Left ventricle myocardium inferior (tissue), 1 donor: ENCODE data around the gene MB21D2. TPM values are rescaled to one million over a fixed set of nuclear protein-coding genes. Genes with fewer than 3 reads are reported as not detected.
"Not testable (repeated sequence)": the region's sequence is repeated elsewhere in the genome, so short reads cannot be mapped to it uniquely, and the experiment has no call there.

Source experiments
- DNase-seq: peaks from one replicate; pipeline ENCODE4 v3.0.0-alpha.2; 2020
- H3K27ac ChIP-seq: fragments of 200-600 bp; replicated peaks from 2 replicates; pipeline ENCODE4 v1.8.0; 2021
- H3K27me3 ChIP-seq: fragments of 200-600 bp; 2 replicates; pipeline ENCODE4 v1.8.0; 2021; ENCODE audit warnings: low read depth
- H3K36me3 ChIP-seq: fragments of 200-600 bp; 2 replicates; pipeline ENCODE4 v1.8.0; 2021
- H3K4me1 ChIP-seq: fragments of 200-600 bp; 2 replicates; pipeline ENCODE4 v1.8.0; 2021
- H3K4me3 ChIP-seq: fragments of 200-600 bp; 2 replicates; pipeline ENCODE4 v1.8.0; 2021; ENCODE audit warnings: mild to moderate bottlenecking, moderate library complexity
- H3K9me3 ChIP-seq: fragments of 200-600 bp; replicated peaks from 2 replicates; pipeline ENCODE4 v1.8.0; 2021
- CTCF ChIP-seq: fragments of 200-600 bp; IDR thresholded peaks from 2 replicates; pipeline ENCODE4 v1.8.0; 2021; ENCODE audit warnings: antibody characterized with exemption, mild to moderate bottlenecking, borderline replicate concordance
- intact Hi-C: fragments of 100-400 bp; cut with micrococcal nuclease; formaldehyde crosslinking; loops from one replicate; pipeline ENCODE4 v1.11.0; 2022
- long read RNA-seq: library from polyadenylated mRNA; unstranded; transcript quantifications from one replicate; pipeline ENCODE4 v2.0.0, GENCODE V29; 2021
- total RNA-seq: library from RNA; stranded (reverse); fragmentation: NEBNext Ultra II Directional; extraction: Animal tissue kit (Norgen Biotek cat#: 25700); gene quantifications from one replicate; pipeline ENCODE4 v1.2.1, GENCODE V29; 2021
- donor health status: DM: no; HTN: yes; CAD: no; lungs with severe emphysema.

MB21D2 gene, protein sequence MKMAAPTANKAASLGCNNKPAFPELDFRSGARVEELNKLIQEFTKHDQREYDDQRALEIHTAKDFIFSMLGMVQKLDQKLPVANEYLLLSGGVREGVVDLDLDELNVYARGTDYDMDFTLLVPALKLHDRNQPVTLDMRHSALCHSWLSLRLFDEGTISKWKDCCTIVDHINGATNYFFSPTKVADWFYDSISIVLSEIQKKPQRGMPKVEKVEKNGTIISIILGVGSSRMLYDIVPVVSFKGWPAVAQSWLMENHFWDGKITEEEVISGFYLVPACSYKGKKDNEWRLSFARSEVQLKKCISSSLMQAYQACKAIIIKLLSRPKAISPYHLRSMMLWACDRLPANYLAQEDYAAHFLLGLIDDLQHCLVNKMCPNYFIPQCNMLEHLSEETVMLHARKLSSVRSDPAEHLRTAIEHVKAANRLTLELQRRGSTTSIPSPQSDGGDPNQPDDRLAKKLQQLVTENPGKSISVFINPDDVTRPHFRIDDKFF
- 1.8 TPM for total RNA-seq
- long read RNA-seq, partial matches to known transcripts = 0 of 6 reads
- long read RNA-seq, other reads (novel, unspliced or antisense) = 2 of 6 reads

DNA sequence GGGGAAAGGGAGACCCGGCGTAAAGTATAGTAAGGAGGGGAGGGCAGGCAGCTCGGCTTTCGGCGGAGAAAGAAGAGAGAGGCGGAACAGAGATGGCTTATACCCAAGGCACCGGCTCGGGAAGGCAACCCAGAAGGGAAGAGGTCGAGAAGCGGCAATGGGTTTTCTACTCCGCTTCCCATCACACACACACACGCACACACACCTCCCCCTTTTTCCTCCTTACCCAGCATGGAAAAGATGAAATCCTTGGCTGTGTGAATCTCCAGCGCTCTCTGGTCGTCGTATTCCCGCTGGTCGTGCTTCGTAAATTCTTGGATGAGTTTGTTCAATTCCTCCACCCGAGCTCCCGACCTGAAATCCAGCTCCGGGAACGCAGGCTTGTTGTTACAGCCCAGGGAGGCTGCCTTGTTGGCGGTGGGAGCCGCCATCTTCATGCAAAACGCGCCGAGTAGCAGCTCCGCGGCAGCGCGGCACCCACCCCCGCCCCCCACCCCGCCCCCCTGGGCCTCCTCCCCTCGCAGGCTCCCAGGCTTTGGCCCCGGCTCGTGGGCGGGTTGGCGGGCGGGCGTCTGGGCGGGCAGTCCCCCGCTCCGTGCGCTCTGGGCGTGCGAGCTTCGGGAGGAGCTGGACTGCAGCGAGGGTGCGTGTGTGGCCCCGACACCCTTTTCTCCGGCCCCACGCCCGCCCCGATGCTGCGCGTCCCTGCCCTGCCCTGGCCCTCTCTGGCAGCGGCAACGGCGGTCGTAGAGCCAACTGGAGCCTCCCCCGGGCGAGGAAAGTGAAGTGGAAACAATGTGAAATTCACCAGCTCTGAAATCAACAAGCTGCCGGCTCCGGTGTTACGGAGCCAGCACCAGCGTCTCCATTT lies at the start of gene MB21D2:
Gene MB21D2, minus strand, starts transcription at position 453 of the 871 bp plus-strand sequence. Its CDS starts 16 bp downstream, at position 437.
- TF ChIP-seq CTCF = peak; percentile 49
- intact Hi-C loops = loop anchor here (5.0 kb wide), 1 partner anchor 100 kb away; no protein-coding TSS in a partner anchor
- H3K4me3 ChIP-seq = peak within 1 kb of the TSS; percentile 78
- no peaks in the 10 kb centered on the region for H3K9me3 ChIP-seq
- DNase-seq = peak; percentile 82
- peaks cover 61% of the 10 kb centered on the region for H3K4me1 ChIP-seq
- peak within 1 kb of the TSS; percentile 94 for H3K27ac ChIP-seq
- no peaks in the 10 kb centered on the region for H3K36me3 ChIP-seq
- no peaks in the 10 kb centered on the region for H3K27me3 ChIP-seq

GRCh38 chr3:192964959-192965719 lies 47.5 kb upstream of the MB21D2 start:
- DNase-seq, intact Hi-C loops: not testable (repeated sequence)

GRCh38 chr3:192959773-192960172 lies 42.1 kb upstream of the MB21D2 start:
- intact Hi-C loops = no loop called here
- Histone ChIP-seq H3K27ac (no peak overlapping the region), H3K4me1 (peaks cover 19% of the 10 kb centered on the region), H3K4me3 (no peak overlapping the region), H3K9me3 (peaks cover 3% of the 10 kb centered on the region), H3K36me3 (no peaks in the 10 kb centered on the region), H3K27me3 (no peaks in the 10 kb centered on the region)
- DNase-seq = no peak
- TF ChIP-seq CTCF = no peak

More at GRCh38 chr3:192964959-192965719, 47.5 kb upstream of the MB21D2 start:
- H3K4me3 ChIP-seq, H3K36me3 ChIP-seq, H3K27ac ChIP-seq, H3K4me1 ChIP-seq, H3K27me3 ChIP-seq: not testable (repeated sequence)
- H3K9me3 ChIP-seq = peaks cover 22% of the 10 kb centered on the region

DNA sequence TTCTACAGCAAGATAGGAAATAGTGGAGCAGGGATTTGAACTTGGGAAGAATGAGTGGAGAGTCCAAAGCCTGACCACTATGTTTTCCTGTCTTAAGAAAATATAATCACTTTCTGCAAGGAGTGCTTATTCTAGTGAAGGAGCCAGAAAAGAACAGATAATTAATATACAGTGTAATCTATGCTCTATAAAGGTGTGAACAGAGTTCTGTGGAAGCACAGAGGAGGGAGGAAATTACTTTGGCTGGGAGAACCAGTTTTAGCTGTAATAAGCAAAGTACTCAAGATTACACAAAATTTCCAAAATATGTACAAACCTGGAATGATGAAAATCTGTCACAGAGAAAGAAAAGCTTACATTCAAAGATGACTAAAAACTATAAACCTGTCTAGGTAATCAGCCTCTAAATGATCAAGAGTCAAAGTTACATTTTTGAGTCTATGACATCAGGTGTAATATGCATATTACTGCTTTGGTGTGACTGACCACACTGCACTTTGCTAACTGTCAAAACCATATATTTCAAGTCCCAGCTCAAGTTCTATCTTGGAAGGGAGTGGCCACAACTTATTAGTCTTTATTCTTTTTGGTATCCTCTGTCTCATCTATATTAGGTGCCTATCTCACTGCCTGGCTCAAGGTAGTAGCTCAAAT lies 40.7 kb upstream of the MB21D2 start:
- no peaks in the 10 kb centered on the region for H3K27me3 ChIP-seq
- H3K4me3 ChIP-seq = no peak overlapping the region
- H3K36me3 ChIP-seq = no peaks in the 10 kb centered on the region
- H3K4me1 ChIP-seq = peaks cover 19% of the 10 kb centered on the region
- H3K9me3 ChIP-seq = peaks cover 3% of the 10 kb centered on the region
- DNase-seq = no peak
- intact Hi-C loops = no loop called here
- no peak for TF ChIP-seq CTCF
- peak overlapping the region; percentile 85 for H3K27ac ChIP-seq

DNA sequence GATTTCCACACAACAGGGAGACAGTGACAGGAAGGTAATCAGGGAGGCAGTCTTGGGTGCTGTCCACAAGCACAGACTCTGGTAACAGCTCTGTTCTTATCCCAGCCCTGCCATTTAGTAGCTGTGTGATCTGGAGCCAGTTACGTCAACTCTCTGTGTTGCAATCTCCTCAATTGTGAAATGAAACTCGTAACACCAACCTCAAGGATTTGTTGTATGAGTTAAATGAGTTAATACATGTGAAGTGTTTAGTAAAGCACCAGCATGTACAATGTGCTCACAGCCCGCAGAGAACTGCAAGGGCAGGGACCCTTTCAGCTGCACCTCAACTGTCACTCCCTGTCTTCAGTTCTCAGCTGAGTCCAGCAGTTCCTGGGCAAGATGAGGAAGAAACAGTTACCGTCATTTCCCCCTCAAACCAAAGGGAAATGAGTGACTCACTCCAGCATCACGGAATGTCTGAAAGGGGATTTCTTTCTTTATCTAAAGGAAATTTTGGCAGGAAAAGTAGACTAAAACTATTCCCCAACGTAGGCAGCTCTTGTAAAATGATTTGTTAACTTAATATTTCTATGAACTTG lies 39.9 kb upstream of the MB21D2 start:
- intact Hi-C loops = no loop called here
- Histone ChIP-seq H3K4me1 (peaks cover 19% of the 10 kb centered on the region), H3K4me3 (peak overlapping the region; percentile 37), H3K27me3 (no peaks in the 10 kb centered on the region), H3K27ac (peak overlapping the region; percentile 85), H3K36me3 (no peaks in the 10 kb centered on the region), H3K9me3 (peaks cover 3% of the 10 kb centered on the region)
- DNase-seq = peak; percentile 25
- no peak for TF ChIP-seq CTCF
